HEK293 (cell line): Measurements from ENCODE around the gene GSTM5.

Source experiments
- CTCF ChIA-PET: fragments of 350-600 bp; formaldehyde crosslinking; extraction: SDS; loops from one replicate; lab custom pipeline; 2021; ENCODE audit warnings: antibody characterized with exemption; lab: Yijun Ruan, JAX
- POLR2A ChIA-PET: fragments of 300-600 bp; formaldehyde crosslinking; extraction: SDS; loops from one replicate; lab custom pipeline; 2020; ENCODE audit warnings: antibody characterized with exemption, inconsistent platforms; lab: Yijun Ruan, JAX
- H3K27ac ChIP-seq: fragments of 200-500 bp; sonication (Bioruptor generic); 2 replicates; pipeline ENCODE4 v1.5.1; 2014; ENCODE audit warnings: low read depth, low read length, control low read depth, inconsistent platforms; ENCODE audit errors: extremely low read depth
- H3K36me3 ChIP-seq, 2 experiments: fragments of 200-500 bp in 1 of 2; sonication (Bioruptor generic) in 1 of 2; 1 replicate in 1 of 2; 2 replicates in 1 of 2; pipeline ENCODE4 v1.5.1; 2014 to 2017; ENCODE audit warnings: inconsistent platforms in 2 of 2, low read length in 2 of 2; ENCODE audit not compliant: control insufficient read depth in 2 of 2, insufficient read depth in 1 of 2
- H3K4me1 ChIP-seq: fragments of 200-500 bp; sonication (Bioruptor generic); 2 replicates; pipeline ENCODE4 v1.5.1; 2014; ENCODE audit warnings: mild to moderate bottlenecking, low read length, inconsistent platforms; ENCODE audit not compliant: control insufficient read depth, insufficient read depth
- H3K4me3 ChIP-seq: 2 replicates; pipeline ENCODE4 v1.5.1; 2011; ENCODE audit warnings: low read depth, mild to moderate bottlenecking, control low read depth, low read length, moderate library complexity
- H3K9me3 ChIP-seq: fragments of 200-500 bp; sonication (Bioruptor generic); 2 replicates; pipeline ENCODE4 v1.5.1; 2014; ENCODE audit warnings: low read depth, low read length, inconsistent platforms; ENCODE audit not compliant: control insufficient read depth, insufficient read depth
- EGR2 ChIP-seq: fragments of 450-650 bp; formaldehyde crosslinking; IDR thresholded peaks from 2 replicates; pipeline ENCODE4 v1.5.1; 2016; ENCODE audit warnings: low read depth, missing biosample characterization, missing genetic modification characterization
- KLF7 ChIP-seq: fragments of 450-650 bp; formaldehyde crosslinking; IDR thresholded peaks from 2 replicates; pipeline ENCODE4 v1.5.1; 2016; ENCODE audit warnings: missing biosample characterization, missing genetic modification characterization, borderline replicate concordance
- ZFP3 ChIP-seq: fragments of 450-650 bp; formaldehyde crosslinking; IDR thresholded peaks from 2 replicates; pipeline ENCODE4 v1.5.1; 2016; ENCODE audit warnings: low read depth, missing biosample characterization, missing genetic modification characterization
- ZFP37 ChIP-seq: fragments of 450-650 bp; formaldehyde crosslinking; IDR thresholded peaks from 2 replicates; pipeline ENCODE4 v1.5.1; 2016; ENCODE audit warnings: missing biosample characterization, missing genetic modification characterization
- ZNF132 ChIP-seq: fragments of 450-650 bp; formaldehyde crosslinking; IDR thresholded peaks from 2 replicates; pipeline ENCODE4 v1.5.1; 2017; ENCODE audit warnings: missing biosample characterization, missing genetic modification characterization, borderline replicate concordance
- ZNF214 ChIP-seq: fragments of 450-650 bp; formaldehyde crosslinking; IDR thresholded peaks from 2 replicates; pipeline ENCODE4 v1.5.1; 2017; ENCODE audit warnings: missing biosample characterization, mild to moderate bottlenecking, missing genetic modification characterization, borderline replicate concordance
- ZNF239 ChIP-seq: fragments of 450-650 bp; formaldehyde crosslinking; IDR thresholded peaks from 2 replicates; pipeline ENCODE4 v1.5.1; 2016; ENCODE audit warnings: missing biosample characterization, missing genetic modification characterization
- ZNF274 ChIP-seq, 2 experiments: fragments of 200-500 bp in 1 of 2; fragments of 450-650 bp in 1 of 2; sonication (Bioruptor generic) in 1 of 2; formaldehyde crosslinking in 1 of 2; IDR thresholded peaks; 2 replicates each; pipeline versions ENCODE4 v1.5.1 to v1.6.1; 2014 to 2016; ENCODE audit warnings: borderline replicate concordance in 1 of 2, inconsistent platforms in 1 of 2, low read length in 1 of 2, missing biosample characterization in 1 of 2, missing genetic modification characterization in 1 of 2
- ZNF366 ChIP-seq: fragments of 450-650 bp; formaldehyde crosslinking; conservative IDR thresholded peaks from 2 replicates; pipeline ENCODE4 v1.5.1; 2016; ENCODE audit warnings: missing biosample characterization, missing genetic modification characterization
- ZNF416 ChIP-seq: fragments of 450-650 bp; formaldehyde crosslinking; IDR thresholded peaks from 2 replicates; pipeline ENCODE4 v1.5.1; 2016; ENCODE audit warnings: missing biosample characterization, missing genetic modification characterization
- ZNF48 ChIP-seq: fragments of 450-650 bp; formaldehyde crosslinking; IDR thresholded peaks from 2 replicates; pipeline ENCODE4 v1.5.1; 2016; ENCODE audit warnings: missing biosample characterization, missing genetic modification characterization
- ZNF792 ChIP-seq: fragments of 450-650 bp; formaldehyde crosslinking; IDR thresholded peaks from 2 replicates; pipeline ENCODE4 v1.5.1; 2016; ENCODE audit warnings: missing biosample characterization, missing genetic modification characterization
- TF ChIP-seq, protein P1 (sequence below): fragments of 450-650 bp; formaldehyde crosslinking; IDR thresholded peaks from 2 replicates; pipeline ENCODE4 v1.5.1; 2016; ENCODE audit warnings: missing biosample characterization, missing genetic modification characterization
- TF ChIP-seq, protein P2 (sequence below): fragments of 450-650 bp; formaldehyde crosslinking; IDR thresholded peaks from 2 replicates; pipeline ENCODE4 v1.5.1; 2017; ENCODE audit warnings: missing biosample characterization, missing genetic modification characterization
- TF ChIP-seq, protein P3 (sequence below): IDR thresholded peaks from 2 replicates; pipeline ENCODE4 v1.6.1; 2011; ENCODE audit warnings: mild to moderate bottlenecking, low read depth, low read length, borderline replicate concordance
- TF ChIP-seq, protein P4 (sequence below): fragments of 450-650 bp; formaldehyde crosslinking; conservative IDR thresholded peaks from 2 replicates; pipeline ENCODE4 v1.5.1; 2016; ENCODE audit warnings: low read depth, missing biosample characterization, missing genetic modification characterization
- TF ChIP-seq, protein P5 (sequence below): fragments of 450-650 bp; formaldehyde crosslinking; IDR thresholded peaks from 2 replicates; pipeline ENCODE4 v1.5.1; 2017; ENCODE audit warnings: missing biosample characterization, missing genetic modification characterization
- TF ChIP-seq, protein P6 (sequence below): fragments of 450-650 bp; formaldehyde crosslinking; IDR thresholded peaks from 2 replicates; pipeline ENCODE4 v1.5.1; 2017; ENCODE audit warnings: missing biosample characterization, missing genetic modification characterization
- TF ChIP-seq, protein P7 (sequence below): fragments of 450-650 bp; formaldehyde crosslinking; IDR thresholded peaks from 2 replicates; pipeline ENCODE4 v1.5.1; 2016; ENCODE audit warnings: missing biosample characterization, missing genetic modification characterization, borderline replicate concordance

Gene GSTM5

DNA sequence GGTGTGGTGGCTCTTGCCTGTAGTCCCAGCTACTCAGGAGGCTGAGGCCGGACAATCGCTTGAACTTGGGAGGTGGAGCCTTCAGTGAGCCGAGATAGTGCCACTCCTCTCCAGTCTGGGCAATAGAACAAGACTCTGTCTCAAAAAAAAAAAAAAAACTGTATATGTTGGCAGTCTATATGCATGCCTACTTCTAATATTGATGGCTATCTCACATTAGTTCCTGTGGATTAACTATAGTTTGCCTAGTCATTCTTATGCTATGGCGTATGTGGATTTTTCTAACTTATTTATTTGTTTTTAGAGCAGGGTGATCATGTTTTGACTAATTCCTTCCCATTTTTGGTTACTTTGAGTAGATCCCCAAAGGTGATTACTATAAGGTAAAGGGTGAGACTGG lies 15.0 kb upstream of the GSTM5 start:
- ChIA-PET CTCF (no interaction called here), POLR2A (no interaction called here)
- H3K36me3 ChIP-seq = no peaks in the 10 kb centered on the region
- no peak overlapping the region for H3K27ac ChIP-seq
- no peaks in the 10 kb centered on the region for H3K9me3 ChIP-seq
- no peak overlapping the region for H3K4me3 ChIP-seq
- no peaks in the 10 kb centered on the region for H3K4me1 ChIP-seq
- TF ChIP-seq, protein P1, sequence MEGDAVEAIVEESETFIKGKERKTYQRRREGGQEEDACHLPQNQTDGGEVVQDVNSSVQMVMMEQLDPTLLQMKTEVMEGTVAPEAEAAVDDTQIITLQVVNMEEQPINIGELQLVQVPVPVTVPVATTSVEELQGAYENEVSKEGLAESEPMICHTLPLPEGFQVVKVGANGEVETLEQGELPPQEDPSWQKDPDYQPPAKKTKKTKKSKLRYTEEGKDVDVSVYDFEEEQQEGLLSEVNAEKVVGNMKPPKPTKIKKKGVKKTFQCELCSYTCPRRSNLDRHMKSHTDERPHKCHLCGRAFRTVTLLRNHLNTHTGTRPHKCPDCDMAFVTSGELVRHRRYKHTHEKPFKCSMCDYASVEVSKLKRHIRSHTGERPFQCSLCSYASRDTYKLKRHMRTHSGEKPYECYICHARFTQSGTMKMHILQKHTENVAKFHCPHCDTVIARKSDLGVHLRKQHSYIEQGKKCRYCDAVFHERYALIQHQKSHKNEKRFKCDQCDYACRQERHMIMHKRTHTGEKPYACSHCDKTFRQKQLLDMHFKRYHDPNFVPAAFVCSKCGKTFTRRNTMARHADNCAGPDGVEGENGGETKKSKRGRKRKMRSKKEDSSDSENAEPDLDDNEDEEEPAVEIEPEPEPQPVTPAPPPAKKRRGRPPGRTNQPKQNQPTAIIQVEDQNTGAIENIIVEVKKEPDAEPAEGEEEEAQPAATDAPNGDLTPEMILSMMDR (tag by site-specific recombination) = no peak
- TF ChIP-seq EGR2 (no peak), ZNF274 (IDR thresholded peaks at IDR 0.05; ENCODE audit: low read length) (no peak), ZNF274 (tag by site-specific recombination; IDR thresholded peaks at IDR 0.05; ENCODE audit: borderline replicate concordance) (no peak), ZNF214 (tag by site-specific recombination) (no peak), ZNF132 (no peak), ZNF239 (tag by site-specific recombination) (no peak), ZNF416 (tag by site-specific recombination) (no peak), ZNF366 (no peak), ZFP37 (tag by site-specific recombination) (no peak), ZNF792 (tag by site-specific recombination) (no peak), ZFP3 (tag by site-specific recombination) (no peak), KLF7 (tag by site-specific recombination) (no peak), ZNF48 (tag by site-specific recombination) (no peak)
- TF ChIP-seq, protein P2, sequence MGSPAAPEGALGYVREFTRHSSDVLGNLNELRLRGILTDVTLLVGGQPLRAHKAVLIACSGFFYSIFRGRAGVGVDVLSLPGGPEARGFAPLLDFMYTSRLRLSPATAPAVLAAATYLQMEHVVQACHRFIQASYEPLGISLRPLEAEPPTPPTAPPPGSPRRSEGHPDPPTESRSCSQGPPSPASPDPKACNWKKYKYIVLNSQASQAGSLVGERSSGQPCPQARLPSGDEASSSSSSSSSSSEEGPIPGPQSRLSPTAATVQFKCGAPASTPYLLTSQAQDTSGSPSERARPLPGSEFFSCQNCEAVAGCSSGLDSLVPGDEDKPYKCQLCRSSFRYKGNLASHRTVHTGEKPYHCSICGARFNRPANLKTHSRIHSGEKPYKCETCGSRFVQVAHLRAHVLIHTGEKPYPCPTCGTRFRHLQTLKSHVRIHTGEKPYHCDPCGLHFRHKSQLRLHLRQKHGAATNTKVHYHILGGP (tag by site-specific recombination) = no peak
- TF ChIP-seq, protein P3, sequence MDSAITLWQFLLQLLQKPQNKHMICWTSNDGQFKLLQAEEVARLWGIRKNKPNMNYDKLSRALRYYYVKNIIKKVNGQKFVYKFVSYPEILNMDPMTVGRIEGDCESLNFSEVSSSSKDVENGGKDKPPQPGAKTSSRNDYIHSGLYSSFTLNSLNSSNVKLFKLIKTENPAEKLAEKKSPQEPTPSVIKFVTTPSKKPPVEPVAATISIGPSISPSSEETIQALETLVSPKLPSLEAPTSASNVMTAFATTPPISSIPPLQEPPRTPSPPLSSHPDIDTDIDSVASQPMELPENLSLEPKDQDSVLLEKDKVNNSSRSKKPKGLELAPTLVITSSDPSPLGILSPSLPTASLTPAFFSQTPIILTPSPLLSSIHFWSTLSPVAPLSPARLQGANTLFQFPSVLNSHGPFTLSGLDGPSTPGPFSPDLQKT = no peak
- TF ChIP-seq, protein P4, sequence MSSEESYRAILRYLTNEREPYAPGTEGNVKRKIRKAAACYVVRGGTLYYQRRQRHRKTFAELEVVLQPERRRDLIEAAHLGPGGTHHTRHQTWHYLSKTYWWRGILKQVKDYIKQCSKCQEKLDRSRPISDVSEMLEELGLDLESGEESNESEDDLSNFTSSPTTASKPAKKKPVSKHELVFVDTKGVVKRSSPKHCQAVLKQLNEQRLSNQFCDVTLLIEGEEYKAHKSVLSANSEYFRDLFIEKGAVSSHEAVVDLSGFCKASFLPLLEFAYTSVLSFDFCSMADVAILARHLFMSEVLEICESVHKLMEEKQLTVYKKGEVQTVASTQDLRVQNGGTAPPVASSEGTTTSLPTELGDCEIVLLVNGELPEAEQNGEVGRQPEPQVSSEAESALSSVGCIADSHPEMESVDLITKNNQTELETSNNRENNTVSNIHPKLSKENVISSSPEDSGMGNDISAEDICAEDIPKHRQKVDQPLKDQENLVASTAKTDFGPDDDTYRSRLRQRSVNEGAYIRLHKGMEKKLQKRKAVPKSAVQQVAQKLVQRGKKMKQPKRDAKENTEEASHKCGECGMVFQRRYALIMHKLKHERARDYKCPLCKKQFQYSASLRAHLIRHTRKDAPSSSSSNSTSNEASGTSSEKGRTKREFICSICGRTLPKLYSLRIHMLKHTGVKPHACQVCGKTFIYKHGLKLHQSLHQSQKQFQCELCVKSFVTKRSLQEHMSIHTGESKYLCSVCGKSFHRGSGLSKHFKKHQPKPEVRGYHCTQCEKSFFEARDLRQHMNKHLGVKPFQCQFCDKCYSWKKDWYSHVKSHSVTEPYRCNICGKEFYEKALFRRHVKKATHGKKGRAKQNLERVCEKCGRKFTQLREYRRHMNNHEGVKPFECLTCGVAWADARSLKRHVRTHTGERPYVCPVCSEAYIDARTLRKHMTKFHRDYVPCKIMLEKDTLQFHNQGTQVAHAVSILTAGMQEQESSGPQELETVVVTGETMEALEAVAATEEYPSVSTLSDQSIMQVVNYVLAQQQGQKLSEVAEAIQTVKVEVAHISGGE (tag by site-specific recombination) = no peak
- TF ChIP-seq, protein P5, sequence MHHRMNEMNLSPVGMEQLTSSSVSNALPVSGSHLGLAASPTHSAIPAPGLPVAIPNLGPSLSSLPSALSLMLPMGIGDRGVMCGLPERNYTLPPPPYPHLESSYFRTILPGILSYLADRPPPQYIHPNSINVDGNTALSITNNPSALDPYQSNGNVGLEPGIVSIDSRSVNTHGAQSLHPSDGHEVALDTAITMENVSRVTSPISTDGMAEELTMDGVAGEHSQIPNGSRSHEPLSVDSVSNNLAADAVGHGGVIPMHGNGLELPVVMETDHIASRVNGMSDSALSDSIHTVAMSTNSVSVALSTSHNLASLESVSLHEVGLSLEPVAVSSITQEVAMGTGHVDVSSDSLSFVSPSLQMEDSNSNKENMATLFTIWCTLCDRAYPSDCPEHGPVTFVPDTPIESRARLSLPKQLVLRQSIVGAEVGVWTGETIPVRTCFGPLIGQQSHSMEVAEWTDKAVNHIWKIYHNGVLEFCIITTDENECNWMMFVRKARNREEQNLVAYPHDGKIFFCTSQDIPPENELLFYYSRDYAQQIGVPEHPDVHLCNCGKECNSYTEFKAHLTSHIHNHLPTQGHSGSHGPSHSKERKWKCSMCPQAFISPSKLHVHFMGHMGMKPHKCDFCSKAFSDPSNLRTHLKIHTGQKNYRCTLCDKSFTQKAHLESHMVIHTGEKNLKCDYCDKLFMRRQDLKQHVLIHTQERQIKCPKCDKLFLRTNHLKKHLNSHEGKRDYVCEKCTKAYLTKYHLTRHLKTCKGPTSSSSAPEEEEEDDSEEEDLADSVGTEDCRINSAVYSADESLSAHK (tag by site-specific recombination) = no peak
- TF ChIP-seq, protein P6, sequence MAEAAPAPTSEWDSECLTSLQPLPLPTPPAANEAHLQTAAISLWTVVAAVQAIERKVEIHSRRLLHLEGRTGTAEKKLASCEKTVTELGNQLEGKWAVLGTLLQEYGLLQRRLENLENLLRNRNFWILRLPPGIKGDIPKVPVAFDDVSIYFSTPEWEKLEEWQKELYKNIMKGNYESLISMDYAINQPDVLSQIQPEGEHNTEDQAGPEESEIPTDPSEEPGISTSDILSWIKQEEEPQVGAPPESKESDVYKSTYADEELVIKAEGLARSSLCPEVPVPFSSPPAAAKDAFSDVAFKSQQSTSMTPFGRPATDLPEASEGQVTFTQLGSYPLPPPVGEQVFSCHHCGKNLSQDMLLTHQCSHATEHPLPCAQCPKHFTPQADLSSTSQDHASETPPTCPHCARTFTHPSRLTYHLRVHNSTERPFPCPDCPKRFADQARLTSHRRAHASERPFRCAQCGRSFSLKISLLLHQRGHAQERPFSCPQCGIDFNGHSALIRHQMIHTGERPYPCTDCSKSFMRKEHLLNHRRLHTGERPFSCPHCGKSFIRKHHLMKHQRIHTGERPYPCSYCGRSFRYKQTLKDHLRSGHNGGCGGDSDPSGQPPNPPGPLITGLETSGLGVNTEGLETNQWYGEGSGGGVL (tag by site-specific recombination) = no peak
- TF ChIP-seq, protein P7, sequence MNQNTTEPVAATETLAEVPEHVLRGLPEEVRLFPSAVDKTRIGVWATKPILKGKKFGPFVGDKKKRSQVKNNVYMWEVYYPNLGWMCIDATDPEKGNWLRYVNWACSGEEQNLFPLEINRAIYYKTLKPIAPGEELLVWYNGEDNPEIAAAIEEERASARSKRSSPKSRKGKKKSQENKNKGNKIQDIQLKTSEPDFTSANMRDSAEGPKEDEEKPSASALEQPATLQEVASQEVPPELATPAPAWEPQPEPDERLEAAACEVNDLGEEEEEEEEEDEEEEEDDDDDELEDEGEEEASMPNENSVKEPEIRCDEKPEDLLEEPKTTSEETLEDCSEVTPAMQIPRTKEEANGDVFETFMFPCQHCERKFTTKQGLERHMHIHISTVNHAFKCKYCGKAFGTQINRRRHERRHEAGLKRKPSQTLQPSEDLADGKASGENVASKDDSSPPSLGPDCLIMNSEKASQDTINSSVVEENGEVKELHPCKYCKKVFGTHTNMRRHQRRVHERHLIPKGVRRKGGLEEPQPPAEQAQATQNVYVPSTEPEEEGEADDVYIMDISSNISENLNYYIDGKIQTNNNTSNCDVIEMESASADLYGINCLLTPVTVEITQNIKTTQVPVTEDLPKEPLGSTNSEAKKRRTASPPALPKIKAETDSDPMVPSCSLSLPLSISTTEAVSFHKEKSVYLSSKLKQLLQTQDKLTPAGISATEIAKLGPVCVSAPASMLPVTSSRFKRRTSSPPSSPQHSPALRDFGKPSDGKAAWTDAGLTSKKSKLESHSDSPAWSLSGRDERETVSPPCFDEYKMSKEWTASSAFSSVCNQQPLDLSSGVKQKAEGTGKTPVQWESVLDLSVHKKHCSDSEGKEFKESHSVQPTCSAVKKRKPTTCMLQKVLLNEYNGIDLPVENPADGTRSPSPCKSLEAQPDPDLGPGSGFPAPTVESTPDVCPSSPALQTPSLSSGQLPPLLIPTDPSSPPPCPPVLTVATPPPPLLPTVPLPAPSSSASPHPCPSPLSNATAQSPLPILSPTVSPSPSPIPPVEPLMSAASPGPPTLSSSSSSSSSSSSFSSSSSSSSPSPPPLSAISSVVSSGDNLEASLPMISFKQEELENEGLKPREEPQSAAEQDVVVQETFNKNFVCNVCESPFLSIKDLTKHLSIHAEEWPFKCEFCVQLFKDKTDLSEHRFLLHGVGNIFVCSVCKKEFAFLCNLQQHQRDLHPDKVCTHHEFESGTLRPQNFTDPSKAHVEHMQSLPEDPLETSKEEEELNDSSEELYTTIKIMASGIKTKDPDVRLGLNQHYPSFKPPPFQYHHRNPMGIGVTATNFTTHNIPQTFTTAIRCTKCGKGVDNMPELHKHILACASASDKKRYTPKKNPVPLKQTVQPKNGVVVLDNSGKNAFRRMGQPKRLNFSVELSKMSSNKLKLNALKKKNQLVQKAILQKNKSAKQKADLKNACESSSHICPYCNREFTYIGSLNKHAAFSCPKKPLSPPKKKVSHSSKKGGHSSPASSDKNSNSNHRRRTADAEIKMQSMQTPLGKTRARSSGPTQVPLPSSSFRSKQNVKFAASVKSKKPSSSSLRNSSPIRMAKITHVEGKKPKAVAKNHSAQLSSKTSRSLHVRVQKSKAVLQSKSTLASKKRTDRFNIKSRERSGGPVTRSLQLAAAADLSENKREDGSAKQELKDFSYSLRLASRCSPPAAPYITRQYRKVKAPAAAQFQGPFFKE = no peak
